GM18870 (cell line): Measurements from ENCODE around the gene TYRP1.
"Not testable (repeated sequence)": the region's sequence is repeated elsewhere in the genome, so short reads cannot be mapped to it uniquely, and the experiment has no call there.

Experiments
- ATAC-seq: cut with Tn5 transposase; IDR thresholded peaks from one replicate; pipeline ENCODE4 v1.9.1; 2021; ENCODE audit warnings: moderate library complexity; ENCODE audit not compliant: unreplicated experiment

The TYRP1 gene

GRCh38 chr9:12693141-12693540, at the start of gene TYRP1:
Gene TYRP1 (plus strand): TSS chr9:12693385. CDS start chr9:12693997, 612 bp downstream.
- ATAC-seq: no peak

- no peak for ATAC-seq
Measured at GRCh38 chr9:12643686-12644085, 49.5 kb upstream of the TYRP1 start.

GRCh38 chr9:12648925-12649324, 44.3 kb upstream of the TYRP1 start:
- no peak for ATAC-seq

- no peak for ATAC-seq
Measured at GRCh38 chr9:12651125-12651524, 42.1 kb upstream of the TYRP1 start.

- no peak for ATAC-seq
Measured at GRCh38 chr9:12652973-12653372, 40.2 kb upstream of the TYRP1 start.

- ATAC-seq: no peak
Measured at GRCh38 chr9:12656803-12657202, 36.4 kb upstream of the TYRP1 start.

GRCh38 chr9:12657233-12657632, 36.0 kb upstream of the TYRP1 start:
- ATAC-seq: no peak

GRCh38 chr9:12657998-12658397, 35.2 kb upstream of the TYRP1 start:
- no peak for ATAC-seq

GRCh38 chr9:12658531-12659209, 34.5 kb upstream of the TYRP1 start:
- ATAC-seq: no peak

- ATAC-seq: no peak
Measured at GRCh38 chr9:12659220-12659619, 34.0 kb upstream of the TYRP1 start.

- no peak for ATAC-seq
Measured at GRCh38 chr9:12666813-12667212, 26.4 kb upstream of the TYRP1 start.

GRCh38 chr9:12667892-12668291, 25.3 kb upstream of the TYRP1 start:
- no peak for ATAC-seq

GRCh38 chr9:12670006-12670405, 23.2 kb upstream of the TYRP1 start:
- no peak for ATAC-seq

GRCh38 chr9:12674961-12675360, 18.2 kb upstream of the TYRP1 start:
- ATAC-seq: no peak

- ATAC-seq: not testable (repeated sequence)
Measured at GRCh38 chr9:12677462-12678126, 15.6 kb upstream of the TYRP1 start.

GRCh38 chr9:12680341-12680740, 12.8 kb upstream of the TYRP1 start:
- no peak for ATAC-seq

GRCh38 chr9:12680757-12681156, 12.4 kb upstream of the TYRP1 start:
- no peak for ATAC-seq

- ATAC-seq: no peak
Measured at GRCh38 chr9:12681620-12682019, 11.6 kb upstream of the TYRP1 start.

GRCh38 chr9:12684974-12685373, 8.2 kb upstream of the TYRP1 start:
- no peak for ATAC-seq

- ATAC-seq: no peak
Measured at GRCh38 chr9:12689233-12689632, 4.0 kb upstream of the TYRP1 start.

GRCh38 chr9:12694013-12694412, 828 bp downstream of the TYRP1 start:
- ATAC-seq: no peak

- no peak for ATAC-seq
Measured at GRCh38 chr9:12695474-12695873, 2.3 kb downstream of the TYRP1 start.
